Measurements from ENCODE around the gene GNAO1. TPM values are rescaled to one million over a fixed set of nuclear protein-coding genes. Genes with fewer than 3 reads are reported as not detected.

GNAO1 gene
- total RNA-seq, 1 experiment from 2014 or later: not detected

DNA sequence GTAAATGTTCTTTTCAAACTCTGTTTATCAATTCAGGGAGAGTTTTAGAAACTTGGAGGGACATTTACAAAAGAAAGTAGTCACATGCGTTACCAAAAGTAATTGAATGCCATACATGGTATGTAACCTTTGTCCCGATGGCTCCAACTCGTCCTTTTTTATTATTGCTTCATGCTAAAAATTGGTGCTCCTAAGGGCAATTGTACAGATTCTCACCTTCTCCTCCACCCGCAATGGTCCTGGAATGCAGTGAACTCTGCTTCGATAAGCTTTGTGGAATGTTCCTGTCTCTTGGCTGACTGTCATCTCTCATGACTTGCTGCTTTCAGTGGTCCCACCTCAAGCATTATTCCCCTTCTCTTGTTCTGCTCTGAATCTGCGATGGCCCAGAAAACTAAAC lies 20.9 kb downstream of the GNAO1 start:
- no TSS peak for BruUV-seq (replicated peaks)
- no peak for DNase-seq (ENCODE audit: low spot score)
- H3K27me3 ChIP-seq (replicated peaks; ENCODE audit: insufficient read depth, low read depth, low read length, poor library complexity): peaks cover 34% of the 10 kb centered on the region
- TF ChIP-seq, protein P1, sequence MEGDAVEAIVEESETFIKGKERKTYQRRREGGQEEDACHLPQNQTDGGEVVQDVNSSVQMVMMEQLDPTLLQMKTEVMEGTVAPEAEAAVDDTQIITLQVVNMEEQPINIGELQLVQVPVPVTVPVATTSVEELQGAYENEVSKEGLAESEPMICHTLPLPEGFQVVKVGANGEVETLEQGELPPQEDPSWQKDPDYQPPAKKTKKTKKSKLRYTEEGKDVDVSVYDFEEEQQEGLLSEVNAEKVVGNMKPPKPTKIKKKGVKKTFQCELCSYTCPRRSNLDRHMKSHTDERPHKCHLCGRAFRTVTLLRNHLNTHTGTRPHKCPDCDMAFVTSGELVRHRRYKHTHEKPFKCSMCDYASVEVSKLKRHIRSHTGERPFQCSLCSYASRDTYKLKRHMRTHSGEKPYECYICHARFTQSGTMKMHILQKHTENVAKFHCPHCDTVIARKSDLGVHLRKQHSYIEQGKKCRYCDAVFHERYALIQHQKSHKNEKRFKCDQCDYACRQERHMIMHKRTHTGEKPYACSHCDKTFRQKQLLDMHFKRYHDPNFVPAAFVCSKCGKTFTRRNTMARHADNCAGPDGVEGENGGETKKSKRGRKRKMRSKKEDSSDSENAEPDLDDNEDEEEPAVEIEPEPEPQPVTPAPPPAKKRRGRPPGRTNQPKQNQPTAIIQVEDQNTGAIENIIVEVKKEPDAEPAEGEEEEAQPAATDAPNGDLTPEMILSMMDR (conservative IDR thresholded peaks at IDR 0.05; ENCODE audit: low read depth, low read length): no peak
- no peak for TF ChIP-seq EZH2 (IDR thresholded peaks at IDR 0.05; ENCODE audit: borderline replicate concordance, low read depth, low read length, poor library complexity, severe bottlenecking)
- no peaks in the 10 kb centered on the region for H3K9me3 ChIP-seq (ENCODE audit: low read depth, low read length, poor library complexity, severe bottlenecking)
- CTCF ChIA-PET: no interaction called here
- no peaks in the 10 kb centered on the region for H3K36me3 ChIP-seq (ENCODE audit: insufficient read depth, low read length, poor library complexity, severe bottlenecking)
- no peak overlapping the region for H3K4me3 ChIP-seq (ENCODE audit: low read depth, low read length, poor library complexity, severe bottlenecking)
- intact Hi-C loops (cut with micrococcal nuclease; ENCODE audit: unreplicated experiment): no loop called here
- H3K27ac ChIP-seq (ENCODE audit: low read depth, low read length, poor library complexity, severe bottlenecking): no peak overlapping the region
- POLR2A ChIA-PET (ENCODE audit: low non-redundant PET): no interaction called here
- H3K4me1 ChIP-seq (ENCODE audit: insufficient read depth, low read length, poor library complexity, severe bottlenecking): no peaks in the 10 kb centered on the region

- intact Hi-C loops (cut with micrococcal nuclease; ENCODE audit: unreplicated experiment): no loop called here
- CTCF ChIA-PET: no interaction called here
Observed at GRCh38 chr16:56221995-56222394, 30.7 kb downstream of the GNAO1 start.

DNA sequence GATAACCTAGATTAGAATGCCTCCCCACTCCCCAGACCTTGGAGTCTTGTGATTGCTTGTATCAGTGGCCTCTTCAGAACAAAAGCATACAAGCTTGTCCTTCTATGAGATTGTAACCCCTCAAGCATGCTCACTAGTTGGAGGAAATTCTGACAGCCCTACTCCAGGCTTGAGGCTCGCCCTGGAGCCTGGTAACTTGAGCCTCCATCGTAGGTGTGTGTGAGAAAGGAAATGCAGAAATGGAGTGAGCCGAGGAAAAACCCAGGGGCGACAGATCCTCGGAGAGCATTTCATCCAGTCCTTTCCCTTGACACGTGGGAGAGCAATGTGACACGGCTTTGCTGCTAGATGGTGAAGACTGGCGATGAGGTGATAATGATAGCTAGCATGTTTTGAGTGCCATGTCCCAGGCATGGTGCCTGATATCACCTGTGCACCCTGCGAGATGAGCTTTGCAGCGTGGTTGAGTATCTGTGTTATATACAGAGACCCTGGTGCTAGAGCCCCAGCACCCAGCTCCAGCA lies 31.2 kb downstream of the GNAO1 start:
- Histone ChIP-seq H3K4me1 (ENCODE audit: insufficient read depth, low read length, poor library complexity, severe bottlenecking) (no peaks in the 10 kb centered on the region), H3K36me3 (ENCODE audit: insufficient read depth, low read length, poor library complexity, severe bottlenecking) (no peaks in the 10 kb centered on the region), H3K27ac (ENCODE audit: low read depth, low read length, poor library complexity, severe bottlenecking) (no peak overlapping the region), H3K27me3 (replicated peaks; ENCODE audit: insufficient read depth, low read depth, low read length, poor library complexity) (peaks cover 7% of the 10 kb centered on the region), H3K4me3 (ENCODE audit: low read depth, low read length, poor library complexity, severe bottlenecking) (no peak overlapping the region), H3K9me3 (ENCODE audit: low read depth, low read length, poor library complexity, severe bottlenecking) (no peaks in the 10 kb centered on the region)
- intact Hi-C loops (cut with micrococcal nuclease; ENCODE audit: unreplicated experiment): no loop called here
- TF ChIP-seq, protein P1 (conservative IDR thresholded peaks at IDR 0.05; ENCODE audit: low read depth, low read length): no peak
- no peak for TF ChIP-seq EZH2 (IDR thresholded peaks at IDR 0.05; ENCODE audit: borderline replicate concordance, low read depth, low read length, poor library complexity, severe bottlenecking)
- DNase-seq (ENCODE audit: low spot score): no peak
- ChIA-PET POLR2A (ENCODE audit: low non-redundant PET) (no interaction called here), CTCF (no interaction called here)
- no TSS peak for BruUV-seq (replicated peaks)

More at GRCh38 chr16:56221995-56222394, 30.7 kb downstream of the GNAO1 start:
- H3K27me3 ChIP-seq (replicated peaks; ENCODE audit: insufficient read depth, low read depth, low read length, poor library complexity): peaks cover 7% of the 10 kb centered on the region
- no peak overlapping the region for H3K27ac ChIP-seq (ENCODE audit: low read depth, low read length, poor library complexity, severe bottlenecking)
- no peaks in the 10 kb centered on the region for H3K9me3 ChIP-seq (ENCODE audit: low read depth, low read length, poor library complexity, severe bottlenecking)
- POLR2A ChIA-PET (ENCODE audit: low non-redundant PET): no interaction called here
- TF ChIP-seq, protein P1 (conservative IDR thresholded peaks at IDR 0.05; ENCODE audit: low read depth, low read length): no peak
- TF ChIP-seq EZH2 (IDR thresholded peaks at IDR 0.05; ENCODE audit: borderline replicate concordance, low read depth, low read length, poor library complexity, severe bottlenecking): no peak
- DNase-seq (ENCODE audit: low spot score): no peak
- no peaks in the 10 kb centered on the region for H3K36me3 ChIP-seq (ENCODE audit: insufficient read depth, low read length, poor library complexity, severe bottlenecking)
- no peaks in the 10 kb centered on the region for H3K4me1 ChIP-seq (ENCODE audit: insufficient read depth, low read length, poor library complexity, severe bottlenecking)
- no peak overlapping the region for H3K4me3 ChIP-seq (ENCODE audit: low read depth, low read length, poor library complexity, severe bottlenecking)
- no TSS peak for BruUV-seq (replicated peaks)
